DND-41 (cell line): ENCODE measurements around the gene CALN1.

Experiments used
- CTCF ChIP-seq: IDR thresholded peaks from 2 replicates; pipeline ENCODE4 v1.5.1; 2012; ENCODE audit warnings: borderline replicate concordance, low read length, moderate library complexity, mild to moderate bottlenecking; ENCODE audit not compliant: poor library complexity, severe bottlenecking; ENCODE audit errors: extremely low read depth
- EZH2 ChIP-seq: IDR thresholded peaks from 3 replicates; pipeline ENCODE4 v1.6.1; 2012; ENCODE audit warnings: borderline replicate concordance, low read depth, mild to moderate bottlenecking, moderate library complexity, low read length, inconsistent platforms; ENCODE audit not compliant: severe bottlenecking

DNA sequence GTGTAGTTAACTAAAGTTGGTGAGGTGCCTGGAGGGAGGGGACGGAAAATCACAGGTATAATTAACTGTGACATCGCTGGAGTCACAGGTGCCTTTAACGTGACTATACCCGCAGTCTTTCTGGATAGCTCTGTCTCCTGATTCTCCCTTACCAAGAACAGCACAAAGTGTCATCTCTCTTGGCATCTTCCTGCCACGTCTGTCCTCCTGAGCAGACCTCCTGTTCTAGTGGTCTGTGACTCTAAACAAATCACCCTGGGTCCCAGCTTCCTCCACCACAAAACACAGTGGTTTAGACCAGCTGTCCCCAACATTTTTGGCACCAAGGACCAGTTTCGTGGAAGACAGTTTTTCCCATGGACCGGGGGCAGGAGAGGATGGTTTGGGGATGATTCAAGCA, 90.5 kb downstream of the CALN1 start:
- no peak for TF ChIP-seq CTCF
- TF ChIP-seq EZH2: no peak
